PC-3 (cell line): ENCODE measurements around the gene RFX4. TPM values are rescaled to one million over a fixed set of nuclear protein-coding genes. Genes with fewer than 3 reads are reported as not detected.
A peak's percentile ranks its signal among the peaks of the same experiment; 100 is the strongest.

ENCODE experiments used
- ATAC-seq: fragments of 200-7000 bp; cut with Tn5 transposase; 2 replicates; pipeline ENCODE4 v1.9.1; 2020; ENCODE audit warnings: mild to moderate bottlenecking, moderate library complexity
- BruUV-seq: library from RNA; stranded (reverse); fragments of 400-500 nt; replicated peaks from 2 replicates; lab custom pipeline; 2021; lab: Mats Ljungman, UMichigan
- CTCF ChIA-PET: fragments of 300-600 bp; sonication (Branson Sonifier 250); formaldehyde crosslinking; loops from one replicate; lab custom pipeline; 2022; ENCODE audit warnings: antibody characterized with exemption; lab: Charles Lee
- POLR2A ChIA-PET: fragments of 300-600 bp; sonication (Branson Sonifier 250); formaldehyde crosslinking; loops from one replicate; lab custom pipeline; 2022; ENCODE audit warnings: antibody characterized with exemption; ENCODE audit not compliant: unreplicated experiment; lab: Charles Lee
- DNase-seq: peaks from one replicate; pipeline ENCODE4 v3.0.0-alpha.2; 2015
- H2AFZ ChIP-seq: fragments of 300-600 bp; sonication (generic); 2 replicates; pipeline ENCODE4 v1.6.0; 2016; ENCODE audit warnings: antibody characterized with exemption, low read length
- H3F3A ChIP-seq: fragments of 300-600 bp; sonication (generic); one replicate; pipeline ENCODE4 v1.6.0; 2017; ENCODE audit warnings: antibody characterized with exemption, low read length, control low read depth, mild to moderate bottlenecking; ENCODE audit not compliant: unreplicated experiment
- H3K27ac ChIP-seq: fragments of 300-600 bp; sonication (generic); 2 replicates; pipeline ENCODE4 v1.5.1; 2016; ENCODE audit warnings: mild to moderate bottlenecking, low read length
- H3K27me3 ChIP-seq: fragments of 300-600 bp; sonication (generic); 2 replicates; pipeline ENCODE4 v1.6.1; 2016; ENCODE audit warnings: low read length, mixed read lengths
- H3K36me3 ChIP-seq: fragments of 300-600 bp; sonication (generic); 2 replicates; pipeline ENCODE4 v1.6.1; 2016; ENCODE audit warnings: low read depth, mixed run types, low read length, mixed read lengths
- H3K4me1 ChIP-seq: fragments of 300-600 bp; sonication (generic); 2 replicates; pipeline ENCODE4 v1.5.1; 2016; ENCODE audit warnings: low read length; ENCODE audit not compliant: insufficient read depth
- H3K4me2 ChIP-seq: fragments of 300-600 bp; sonication (generic); 2 replicates; pipeline ENCODE4 v1.6.0; 2016; ENCODE audit warnings: low read length
- H3K4me3 ChIP-seq: fragments of 300-600 bp; sonication (generic); 2 replicates; pipeline ENCODE4 v1.5.1; 2016; ENCODE audit warnings: mild to moderate bottlenecking, low read length, mixed read lengths
- H3K79me2 ChIP-seq: fragments of 300-600 bp; sonication (generic); 2 replicates; pipeline ENCODE4 v1.6.1; 2017; ENCODE audit warnings: low read length, mixed read lengths
- H3K9ac ChIP-seq: fragments of 300-600 bp; sonication (generic); 2 replicates; pipeline ENCODE4 v1.6.0; 2016; ENCODE audit warnings: mild to moderate bottlenecking, low read length
- H3K9me2 ChIP-seq: fragments of 300-600 bp; sonication (generic); replicated peaks from 2 replicates; pipeline ENCODE4 v1.6.1; 2016; ENCODE audit warnings: mixed run types, low read length, mixed read lengths
- H3K9me3 ChIP-seq: fragments of 300-600 bp; sonication (generic); 2 replicates; pipeline ENCODE4 v1.6.1; 2016; ENCODE audit warnings: low read length, mixed read lengths
- H4K20me1 ChIP-seq: fragments of 300-600 bp; sonication (generic); 2 replicates; pipeline ENCODE4 v1.6.1; 2016; ENCODE audit warnings: low read length, mixed read lengths
- CTCF ChIP-seq: fragments of 300-600 bp; sonication (generic); conservative IDR thresholded peaks from 2 replicates; pipeline ENCODE4 v1.5.1; 2017; ENCODE audit warnings: antibody characterized with exemption, low read depth, mild to moderate bottlenecking, low read length
- EZH2 ChIP-seq: fragments of 300-600 bp; sonication (generic); IDR thresholded peaks from one replicate; pipeline ENCODE4 v1.6.1; 2017; ENCODE audit warnings: antibody characterized with exemption, mild to moderate bottlenecking, low read length; ENCODE audit not compliant: unreplicated experiment
- EZH2phosphoT487 ChIP-seq: fragments of 300-600 bp; sonication (generic); IDR thresholded peaks from 2 replicates; pipeline ENCODE4 v1.6.1; 2018; ENCODE audit warnings: mild to moderate bottlenecking, antibody characterized with exemption, low read length, borderline replicate concordance
- intact Hi-C: fragments of 100-400 bp; cut with micrococcal nuclease; formaldehyde crosslinking; loops from 2 replicates; pipeline ENCODE4 v1.9.0; 2023
- total RNA-seq: library from RNA; depleted of rRNA; stranded (reverse); fragments of >200 nt; gene quantifications from 2 replicates; pipeline ENCODE4 v1.2.3, GENCODE V29; 2014

RFX4 gene
- total RNA-seq, 1 experiment from 2014 or later: not detected

DNA sequence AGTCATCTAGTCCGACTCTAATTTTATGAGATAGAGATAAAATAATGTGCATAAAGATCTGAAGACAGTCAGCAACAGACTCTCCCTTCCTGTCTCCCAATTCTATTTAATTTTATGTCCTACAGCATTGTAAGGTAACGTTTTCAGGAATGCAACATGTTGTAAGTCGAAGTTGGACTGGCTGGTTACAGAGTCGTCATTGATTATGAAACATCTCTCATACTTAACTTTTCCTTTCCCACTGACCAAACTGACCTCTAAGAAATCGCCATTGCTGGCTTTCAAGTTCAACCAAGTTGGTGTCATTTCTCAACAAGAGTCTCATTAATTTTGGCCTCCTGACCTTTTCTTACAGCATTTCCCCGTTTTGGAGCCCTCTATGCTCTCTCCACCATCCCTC is 186.7 kb downstream of the RFX4 start:
- no TSS peak for BruUV-seq
- no peak overlapping the region for H3K4me2 ChIP-seq

DNA sequence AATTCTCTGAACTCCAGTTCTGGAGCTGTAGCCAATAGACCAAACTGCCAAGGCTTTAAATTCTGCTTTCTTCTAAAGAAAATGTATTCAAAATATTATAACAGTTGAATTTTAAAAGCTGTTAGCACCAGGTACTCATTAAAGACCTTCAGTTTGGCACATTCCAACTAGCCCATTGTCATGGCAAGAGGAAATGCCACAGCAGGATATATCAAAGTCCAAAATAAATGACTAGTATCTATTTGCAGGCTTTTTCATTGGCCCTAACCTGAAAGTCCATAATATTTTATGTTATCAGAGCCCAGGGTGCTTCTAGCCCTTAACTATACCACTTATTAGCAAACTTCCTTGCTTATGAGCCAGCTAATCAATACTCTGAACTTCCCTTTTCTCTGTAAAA is 188.6 kb downstream of the RFX4 start:
- DNase-seq (no peak), ATAC-seq (no peak)
- Histone ChIP-seq H3K9ac (no peak overlapping the region), H3K79me2 (peaks cover 18% of the 10 kb centered on the region), H3K27ac (no peak overlapping the region), H3K9me2 (no peaks in the 10 kb centered on the region), H3K9me3 (no peaks in the 10 kb centered on the region), H3K4me3 (no peak overlapping the region), H3K27me3 (peaks cover 21% of the 10 kb centered on the region), H2AFZ (no peak overlapping the region), H4K20me1 (no peaks in the 10 kb centered on the region), H3F3A (no peaks in the 10 kb centered on the region), H3K4me1 (peaks cover 16% of the 10 kb centered on the region), H3K36me3 (no peaks in the 10 kb centered on the region), H3K4me2 (no peak overlapping the region)
- BruUV-seq: no TSS peak
- ChIA-PET CTCF (no interaction called here), POLR2A (interaction anchor here (0.7 kb wide), 1 partner anchor 1727 kb away, joined by 3 read pairs; no protein-coding TSS in a partner anchor)
- no peak for TF ChIP-seq EZH2
- no peak for TF ChIP-seq EZH2phosphoT487
- no peak for TF ChIP-seq CTCF
- intact Hi-C loops: loop anchor here (5.0 kb wide), 4 partner anchors 186 to 1369 kb away; partner anchors contain the start of genes POLR3B and TMEM263

More for the DNA sequence above, 186.7 kb downstream of the RFX4 start:
- intact Hi-C loops: no loop called here
- Histone ChIP-seq H3K9ac (no peak overlapping the region), H3K27ac (no peak overlapping the region), H3K27me3 (peaks cover 28% of the 10 kb centered on the region), H3F3A (no peaks in the 10 kb centered on the region), H3K4me3 (no peak overlapping the region), H2AFZ (no peak overlapping the region), H3K79me2 (no peaks in the 10 kb centered on the region), H4K20me1 (no peaks in the 10 kb centered on the region), H3K4me1 (peaks cover 5% of the 10 kb centered on the region; the same call in 1 of the 2 replicates), H3K36me3 (no peaks in the 10 kb centered on the region), H3K9me2 (no peaks in the 10 kb centered on the region), H3K9me3 (no peaks in the 10 kb centered on the region)
- ChIA-PET CTCF (no interaction called here), POLR2A (no interaction called here)
- DNase-seq: no peak
- TF ChIP-seq EZH2 (no peak), EZH2phosphoT487 (no peak), CTCF (no peak)
- ATAC-seq: no peak

GRCh38 chr12:106773286-106774004 is 190.6 kb downstream of the RFX4 start:
- ATAC-seq: no peak
- no peak for DNase-seq
- H3K9me3 ChIP-seq: no peaks in the 10 kb centered on the region
- H3F3A ChIP-seq: no peaks in the 10 kb centered on the region
- CTCF ChIA-PET: interaction anchor here (0.6 kb wide), 1 partner anchor 124 kb away, joined by 4 read pairs; no protein-coding TSS in a partner anchor
- no peaks in the 10 kb centered on the region for H3K9me2 ChIP-seq
- peak overlapping the region; percentile 86 for H3K9ac ChIP-seq
- intact Hi-C loops: loop anchor here (1.0 to 5.0 kb wide), 8 partner anchors 67 to 1371 kb away; partner anchors contain the start of genes CRY1, POLR3B and TMEM263
- no peak overlapping the region for H3K27ac ChIP-seq
- H4K20me1 ChIP-seq: no peaks in the 10 kb centered on the region
- H3K27me3 ChIP-seq: peaks cover 11% of the 10 kb centered on the region
- 0 out of 2 replicates have a peak, but pooled peaks have one; percentile 15 for TF ChIP-seq CTCF
- TF ChIP-seq EZH2phosphoT487: no peak
- TF ChIP-seq EZH2: no peak
- peaks cover 16% of the 10 kb centered on the region for H3K4me1 ChIP-seq
- H3K36me3 ChIP-seq: no peaks in the 10 kb centered on the region
- H3K4me2 ChIP-seq: peak overlapping the region; percentile 91
- POLR2A ChIA-PET: no interaction called here
- peak overlapping the region; percentile 88 for H3K4me3 ChIP-seq
- H2AFZ ChIP-seq: peak overlapping the region; percentile 93
- H3K79me2 ChIP-seq: peaks cover 38% of the 10 kb centered on the region
- BruUV-seq: TSS peak; percentile 96
